DMS153 (cell line): Measurements from ENCODE around the gene SLC25A26.
"Not testable (repeated sequence)": the region's sequence is repeated elsewhere in the genome, so short reads cannot be mapped to it uniquely, and the experiment has no call there.

ENCODE experiments used
- DNase-seq: peaks from one replicate; lab custom pipeline; 2025; lab: John Stamatoyannopoulos, UW

Gene SLC25A26

DNA sequence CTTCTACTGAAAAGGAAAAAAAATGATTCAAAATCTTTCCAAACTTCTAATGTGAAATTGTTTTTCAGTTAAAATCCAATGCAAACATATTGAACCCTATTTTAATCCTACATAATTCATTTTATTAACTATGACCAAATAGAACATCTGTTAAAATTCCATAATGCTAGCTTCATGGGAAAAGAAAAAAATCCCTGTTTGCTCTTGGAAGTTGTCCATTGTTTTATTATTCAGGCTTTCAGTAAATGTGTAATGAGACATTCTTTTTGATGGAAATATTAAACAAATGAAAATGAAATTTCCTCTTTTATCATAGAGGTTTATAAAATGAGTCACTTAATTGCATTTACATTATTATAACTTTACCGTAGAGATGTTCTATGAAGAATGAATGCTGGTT lies 49.5 kb downstream of the SLC25A26 start:
- no peak for DNase-seq

DNA sequence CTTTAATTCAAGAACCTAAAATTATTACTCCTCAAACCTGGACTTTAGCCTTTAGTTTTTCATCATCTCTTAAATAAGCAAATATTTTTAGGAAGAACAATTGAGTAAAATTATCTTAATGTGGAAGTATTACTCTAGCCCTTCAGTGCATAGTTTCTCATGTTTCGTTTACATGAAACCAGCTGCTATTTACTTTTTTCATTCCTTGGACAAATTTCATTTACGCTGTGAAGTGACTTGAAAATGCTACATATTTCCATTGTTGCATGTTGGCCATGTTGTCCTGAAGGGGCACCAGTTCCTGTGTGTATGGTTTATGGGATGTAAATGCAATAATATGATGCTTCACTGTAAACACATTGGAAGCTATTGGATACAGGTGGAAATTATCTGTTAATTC lies 49.9 kb downstream of the SLC25A26 start:
- no peak for DNase-seq

GRCh38 chr3:66271231-66271630 lies 50.4 kb downstream of the SLC25A26 start:
- DNase-seq = no peak

DNA sequence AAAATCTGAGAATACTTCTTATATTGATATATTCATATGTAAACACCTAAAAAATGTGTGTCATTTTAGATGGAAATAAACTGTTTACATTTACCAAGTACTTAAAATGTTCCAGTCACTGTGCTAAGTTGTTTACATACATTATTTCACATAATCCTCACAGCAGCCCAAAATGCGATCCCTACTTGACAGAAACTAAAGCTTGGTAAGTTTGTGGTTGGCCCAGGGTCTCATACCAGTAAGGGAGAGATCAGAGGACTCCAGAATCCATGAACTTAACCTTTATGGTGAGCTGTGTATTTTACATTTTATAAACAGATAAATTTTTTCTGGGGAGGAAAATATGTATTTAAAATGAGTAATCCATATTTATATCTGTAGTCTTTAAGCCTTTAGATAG lies 51.2 kb downstream of the SLC25A26 start:
- no peak for DNase-seq

DNA sequence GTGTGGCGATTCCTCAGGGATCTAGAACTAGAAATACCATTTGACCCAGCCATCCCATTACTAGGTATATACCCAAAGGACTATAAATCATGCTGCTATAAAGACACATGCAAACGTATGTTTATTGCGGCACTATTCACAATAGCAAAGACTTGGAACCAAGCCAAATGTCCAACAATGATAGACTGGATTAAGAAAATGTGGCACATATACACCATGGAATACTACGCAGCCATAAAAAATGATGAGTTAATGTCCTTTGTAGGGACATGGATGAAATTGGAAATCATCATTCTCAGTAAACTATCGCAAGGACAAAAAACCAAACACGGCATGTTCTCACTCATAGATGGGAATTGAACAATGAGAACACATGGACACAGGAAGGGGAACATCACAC lies 54.0 kb downstream of the SLC25A26 start:
- not testable (repeated sequence) for DNase-seq

DNA sequence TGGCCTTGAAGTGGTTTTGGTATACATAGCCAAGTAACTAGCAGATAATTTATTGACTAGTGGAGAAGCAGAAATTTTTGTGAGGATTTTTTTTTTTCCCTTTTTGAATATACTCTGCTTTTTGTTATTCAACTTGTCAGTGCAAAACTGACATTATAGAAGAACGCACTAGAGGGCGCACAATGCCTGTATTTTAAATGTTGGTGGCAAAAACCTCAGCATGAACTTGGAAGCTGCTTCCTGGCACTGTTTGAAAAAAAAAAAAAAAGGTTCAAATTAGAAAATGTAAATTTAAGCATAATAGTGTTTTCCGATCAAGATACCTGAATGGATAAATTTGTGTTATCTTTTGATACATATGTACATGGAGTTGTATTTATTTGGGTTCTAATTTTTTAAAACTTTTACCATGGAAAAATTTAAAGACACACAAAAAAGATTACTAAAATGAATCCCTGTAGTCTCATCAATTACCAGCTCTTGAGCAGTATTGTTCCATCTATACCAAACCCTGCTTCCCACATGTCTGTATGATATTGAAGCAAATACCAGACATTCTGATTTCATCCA lies 56.0 kb downstream of the SLC25A26 start:
- peak; percentile 2 for DNase-seq

GRCh38 chr3:66279168-66279567 lies 58.4 kb downstream of the SLC25A26 start:
- no peak for DNase-seq

- no peak for DNase-seq
Observed at GRCh38 chr3:66280304-66280703, 59.5 kb downstream of the SLC25A26 start.

DNA sequence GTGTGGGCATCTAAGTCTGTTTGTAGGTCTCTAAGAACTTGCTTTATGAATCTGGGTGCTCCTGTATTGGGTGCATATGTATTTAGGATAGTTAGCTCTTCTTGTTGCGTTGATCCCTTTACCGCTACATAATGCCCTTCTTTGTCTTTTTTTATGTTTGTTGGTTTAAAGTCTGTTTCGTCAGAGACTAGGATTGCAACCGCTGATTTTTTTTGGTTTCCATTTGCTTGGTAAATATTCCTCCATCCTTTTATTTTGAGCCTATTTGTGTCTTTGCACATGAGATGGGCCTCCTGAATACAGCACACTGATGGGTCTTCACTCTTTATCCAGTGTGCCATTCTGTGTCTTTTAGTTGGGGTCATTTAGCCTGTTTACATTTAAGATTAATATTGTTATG lies 71.1 kb downstream of the SLC25A26 start:
- not testable (repeated sequence) for DNase-seq

DNA sequence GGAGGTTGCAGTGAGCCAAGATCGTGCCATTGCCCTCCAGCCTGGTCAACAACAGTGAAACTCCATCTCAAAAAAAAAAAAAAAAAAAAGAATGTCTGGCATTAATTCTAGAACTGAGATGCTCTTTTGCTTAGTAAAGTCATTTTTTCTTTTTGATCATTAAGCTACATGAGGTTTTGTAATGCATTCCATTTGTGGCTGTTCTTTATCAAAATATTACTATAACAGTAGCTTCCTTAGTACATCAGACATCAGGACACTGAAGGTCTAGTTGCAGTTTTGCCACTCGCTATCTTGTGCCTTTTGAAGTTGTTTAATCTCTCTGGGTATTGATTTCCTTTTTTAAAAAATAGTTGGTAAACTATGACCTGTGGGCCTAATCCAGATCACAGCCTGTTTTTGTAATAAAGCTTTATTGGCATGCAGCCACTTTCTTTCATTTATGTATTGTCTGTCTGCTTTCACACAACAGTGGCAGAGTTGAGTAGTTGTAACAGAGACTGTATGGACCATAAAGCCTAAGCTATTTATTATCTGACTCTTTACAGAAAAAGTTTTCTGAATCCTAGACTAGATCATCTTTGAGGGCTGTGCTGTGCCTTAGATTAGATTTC lies 76.6 kb downstream of the SLC25A26 start:
- DNase-seq = no peak

DNA sequence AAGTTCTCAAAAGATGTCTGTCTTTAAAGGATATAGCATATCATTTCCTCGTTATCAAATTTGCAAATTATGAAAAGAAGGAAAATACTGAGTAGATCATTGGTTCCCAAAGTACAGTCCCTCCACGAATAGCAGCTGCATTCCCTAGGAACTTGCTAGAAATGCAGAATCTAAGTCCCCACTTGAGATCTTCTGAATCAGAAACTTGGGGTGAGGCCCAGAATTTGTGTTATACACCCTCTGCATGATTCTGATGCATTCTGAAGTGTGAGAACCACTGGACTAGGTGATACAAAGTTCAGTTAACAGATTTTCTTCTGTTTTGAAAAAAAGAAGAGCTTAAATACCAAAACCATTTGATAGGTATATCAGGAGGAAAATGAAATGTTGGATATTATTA lies 77.1 kb downstream of the SLC25A26 start:
- DNase-seq = no peak

DNA sequence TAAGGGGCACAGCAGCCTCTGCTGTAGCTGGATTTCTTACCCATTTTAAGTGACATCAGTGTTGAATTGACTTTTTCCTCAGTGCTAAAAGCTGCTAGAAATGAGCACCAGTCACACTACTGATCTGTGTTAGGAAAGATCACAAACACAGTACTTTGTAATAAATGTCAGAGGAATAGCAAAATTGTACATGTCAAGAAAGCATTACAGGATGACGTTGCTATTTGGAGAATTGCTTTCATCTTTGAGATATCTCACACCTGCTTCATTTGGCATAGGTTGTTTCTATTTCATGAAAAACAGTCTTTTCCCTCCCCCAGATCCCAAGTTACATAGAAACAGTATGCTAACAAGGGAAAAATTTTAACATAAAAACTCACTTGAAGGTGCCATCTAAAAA lies 77.8 kb downstream of the SLC25A26 start:
- DNase-seq = no peak

GRCh38 chr3:66299085-66299484 lies 78.3 kb downstream of the SLC25A26 start:
- not testable (repeated sequence) for DNase-seq

DNA sequence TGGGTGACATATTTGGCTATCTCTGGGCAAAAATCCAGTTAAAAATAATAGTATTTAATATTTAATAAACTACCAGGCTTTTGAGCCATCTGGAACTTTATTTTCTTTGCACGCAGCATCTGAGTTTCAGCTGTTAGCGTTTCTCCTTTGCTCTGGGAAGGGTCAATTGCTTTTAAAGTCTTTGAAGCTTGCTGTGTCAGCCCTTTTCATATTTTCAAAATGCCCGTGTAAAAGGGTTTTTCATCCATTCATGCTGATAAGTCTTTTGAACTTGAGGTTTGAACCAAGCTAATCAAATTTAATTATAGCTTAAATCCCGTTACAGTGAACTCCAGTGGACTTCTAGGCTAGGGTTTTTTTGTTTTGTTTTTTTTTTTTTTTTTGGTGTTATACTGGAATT lies 79.1 kb downstream of the SLC25A26 start:
- no peak for DNase-seq

DNA sequence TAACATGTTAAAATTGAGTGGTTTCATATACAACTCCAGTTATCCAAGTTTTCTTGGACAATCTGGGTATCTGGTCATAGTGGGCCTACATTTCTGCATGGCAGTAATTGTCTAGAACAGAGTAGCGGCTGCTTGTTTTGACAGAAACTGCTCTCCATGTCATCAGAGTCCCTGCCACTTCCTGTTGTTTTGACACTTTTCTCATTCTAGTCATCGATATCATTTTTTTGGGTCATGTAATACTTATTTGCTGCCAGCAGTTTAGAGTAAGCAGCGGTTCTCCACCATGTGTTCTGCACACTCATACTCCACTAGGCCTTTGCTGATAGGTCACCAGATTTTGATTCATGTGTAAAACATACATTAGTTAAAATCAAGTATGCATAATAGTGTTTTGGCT lies 81.5 kb downstream of the SLC25A26 start:
- DNase-seq = no peak

GRCh38 chr3:66303491-66303901 lies 82.7 kb downstream of the SLC25A26 start:
- DNase-seq = no peak

DNA sequence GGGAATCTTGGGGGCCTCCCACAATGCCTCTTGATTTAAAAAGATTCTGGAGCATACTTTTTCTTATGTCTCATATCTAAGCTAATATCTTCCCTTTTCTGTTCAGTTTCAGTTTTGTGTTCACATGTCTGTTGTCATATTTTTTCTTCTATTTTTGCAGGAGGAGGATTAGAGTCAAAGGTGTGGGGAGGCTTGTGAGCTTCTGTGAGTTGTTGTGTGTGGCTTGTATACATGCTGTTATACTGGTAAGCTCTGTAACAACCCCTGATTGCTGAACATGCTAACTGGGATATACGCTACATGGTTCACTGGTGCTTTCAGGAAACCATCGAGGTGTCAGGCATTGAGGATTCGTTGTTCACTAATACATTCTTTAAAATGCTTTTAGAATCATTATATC lies 83.5 kb downstream of the SLC25A26 start:
- no peak for DNase-seq

- not testable (repeated sequence) for DNase-seq
Observed at GRCh38 chr3:66306086-66306485, 85.3 kb downstream of the SLC25A26 start.

DNA sequence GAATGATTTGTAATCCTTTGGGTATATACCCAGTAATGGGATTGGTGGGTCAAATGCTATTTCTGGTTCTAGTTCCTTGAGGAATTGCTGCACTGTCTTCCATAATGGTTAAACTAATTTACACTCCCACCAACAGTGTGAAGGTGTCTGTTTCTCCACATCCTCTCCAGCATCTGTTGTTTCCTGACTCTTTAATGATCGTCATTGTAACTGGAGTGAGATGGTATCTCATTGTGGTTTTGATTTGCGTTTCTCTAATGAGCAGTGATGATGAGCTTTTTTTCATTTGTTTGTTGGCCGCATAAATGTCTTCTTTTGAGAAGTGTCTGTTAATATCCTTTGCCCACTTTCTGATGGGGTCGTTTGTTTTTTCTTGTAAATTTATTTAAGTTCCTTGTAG lies 86.2 kb downstream of the SLC25A26 start:
- DNase-seq = not testable (repeated sequence)

DNA sequence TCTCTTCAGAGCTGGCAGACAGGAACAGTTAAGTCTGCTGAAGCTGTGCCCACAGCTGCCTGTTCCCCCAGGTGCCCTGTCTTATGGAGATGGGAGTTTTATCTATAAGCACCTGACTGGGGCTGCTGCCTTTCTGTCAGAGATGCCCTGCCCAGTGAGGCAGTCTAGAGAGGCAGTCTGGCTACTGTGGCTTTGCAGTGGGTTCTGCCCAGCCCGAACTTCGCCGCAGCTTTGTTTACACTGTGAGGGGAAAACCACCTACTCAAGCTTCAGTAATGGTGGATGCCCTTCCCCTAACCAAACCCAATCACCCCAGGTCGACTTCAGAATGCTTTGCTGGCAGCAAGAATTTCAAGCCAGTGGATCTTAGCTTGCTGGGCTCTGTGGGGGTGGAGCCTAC lies 91.2 kb downstream of the SLC25A26 start:
- no peak for DNase-seq

- DNase-seq = no peak
Observed at GRCh38 chr3:66314455-66314854, 93.7 kb downstream of the SLC25A26 start.

- DNase-seq = no peak
Observed at GRCh38 chr3:66317750-66318376, 97.1 kb downstream of the SLC25A26 start.

DNA sequence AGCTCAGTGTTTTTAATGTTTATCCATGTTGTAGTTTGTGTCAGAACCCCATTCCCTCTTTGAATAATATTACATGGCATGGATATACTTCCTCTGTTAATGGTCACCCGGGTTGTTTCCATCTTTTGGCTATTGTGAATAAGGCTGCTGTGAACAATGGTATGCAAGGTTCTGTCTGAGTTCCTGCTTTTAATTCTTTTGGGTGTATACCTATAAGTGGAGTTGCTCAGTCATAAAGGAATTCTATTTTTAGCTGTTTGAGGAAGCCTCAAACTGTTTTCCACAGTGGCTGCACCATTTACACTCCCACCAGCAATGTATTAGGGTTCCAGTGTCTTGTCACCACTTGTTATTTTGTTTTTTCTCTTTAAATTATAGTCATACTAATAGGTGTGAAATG lies 99.6 kb downstream of the SLC25A26 start:
- no peak for DNase-seq

- DNase-seq = no peak
Observed at GRCh38 chr3:66322436-66322835, 101.6 kb downstream of the SLC25A26 start.
